GM12874 (cell line): ENCODE results near the gene GATM.

Source experiments
- CTCF ChIP-seq: IDR thresholded peaks from 2 replicates; pipeline ENCODE4 v1.5.1; 2011; ENCODE audit warnings: low read depth, mild to moderate bottlenecking, control low read depth, low read length, moderate library complexity; ENCODE audit not compliant: insufficient read depth

The GATM gene

GRCh38 chr15:45319472-45320214 is 58.7 kb downstream of the GATM start:
- TF ChIP-seq CTCF: no peak

- no peak for TF ChIP-seq CTCF
Measured at GRCh38 chr15:45314960-45315359, 63.4 kb downstream of the GATM start.
